ENCODE results near the gene SORL1-AS1.

SORL1-AS1 gene

GRCh38 chr11:121449626-121450025 lies 3.1 kb downstream of the SORL1-AS1 start:
- H3K27me3 Mint-ChIP-seq (ENCODE audit: low read depth) = peaks cover 15% of the 10 kb centered on the region
- DNase-seq (ENCODE audit: low spot score) (no peak), ATAC-seq (no peak)
- H3K4me3 Mint-ChIP-seq = no peak overlapping the region
- TF ChIP-seq NR2C2 (CRISPR knock-in tag; IDR thresholded peaks at IDR 0.05) = no peak
- TF ChIP-seq, protein P1, sequence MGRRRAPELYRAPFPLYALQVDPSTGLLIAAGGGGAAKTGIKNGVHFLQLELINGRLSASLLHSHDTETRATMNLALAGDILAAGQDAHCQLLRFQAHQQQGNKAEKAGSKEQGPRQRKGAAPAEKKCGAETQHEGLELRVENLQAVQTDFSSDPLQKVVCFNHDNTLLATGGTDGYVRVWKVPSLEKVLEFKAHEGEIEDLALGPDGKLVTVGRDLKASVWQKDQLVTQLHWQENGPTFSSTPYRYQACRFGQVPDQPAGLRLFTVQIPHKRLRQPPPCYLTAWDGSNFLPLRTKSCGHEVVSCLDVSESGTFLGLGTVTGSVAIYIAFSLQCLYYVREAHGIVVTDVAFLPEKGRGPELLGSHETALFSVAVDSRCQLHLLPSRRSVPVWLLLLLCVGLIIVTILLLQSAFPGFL (CRISPR knock-in tag; IDR thresholded peaks at IDR 0.05; ENCODE audit: borderline replicate concordance) = no peak
- no peak for TF ChIP-seq ZNF121 (CRISPR knock-in tag; IDR thresholded peaks at IDR 0.05)
- CTCF ChIA-PET = interaction anchor here (0.5 to 1.2 kb wide), 3 partner anchors 18 to 425 kb away, joined by 3 to 4 read pairs (median 3); no protein-coding TSS in a partner anchor
- H3K9me3 Mint-ChIP-seq = peaks cover 4% of the 10 kb centered on the region
- no peak overlapping the region for H3K27ac Mint-ChIP-seq
- POLR2A ChIA-PET = no interaction called here
- peaks cover 80% of the 10 kb centered on the region for H3K4me1 Mint-ChIP-seq
- H3K36me3 Mint-ChIP-seq = peaks cover 3% of the 10 kb centered on the region; the same call in 1 of the 2 replicates

- ChIA-PET POLR2A (no interaction called here), CTCF (interaction anchor here (0.5 to 1.2 kb wide), 3 partner anchors 19 to 424 kb away, joined by 3 to 4 read pairs (median 3); no protein-coding TSS in a partner anchor)
- H3K36me3 Mint-ChIP-seq = peaks cover 3% of the 10 kb centered on the region; the same call in 1 of the 2 replicates
- ATAC-seq = no peak
- no peak for DNase-seq (ENCODE audit: low spot score)
- peaks cover 15% of the 10 kb centered on the region for H3K27me3 Mint-ChIP-seq (ENCODE audit: low read depth)
- TF ChIP-seq, protein P2, sequence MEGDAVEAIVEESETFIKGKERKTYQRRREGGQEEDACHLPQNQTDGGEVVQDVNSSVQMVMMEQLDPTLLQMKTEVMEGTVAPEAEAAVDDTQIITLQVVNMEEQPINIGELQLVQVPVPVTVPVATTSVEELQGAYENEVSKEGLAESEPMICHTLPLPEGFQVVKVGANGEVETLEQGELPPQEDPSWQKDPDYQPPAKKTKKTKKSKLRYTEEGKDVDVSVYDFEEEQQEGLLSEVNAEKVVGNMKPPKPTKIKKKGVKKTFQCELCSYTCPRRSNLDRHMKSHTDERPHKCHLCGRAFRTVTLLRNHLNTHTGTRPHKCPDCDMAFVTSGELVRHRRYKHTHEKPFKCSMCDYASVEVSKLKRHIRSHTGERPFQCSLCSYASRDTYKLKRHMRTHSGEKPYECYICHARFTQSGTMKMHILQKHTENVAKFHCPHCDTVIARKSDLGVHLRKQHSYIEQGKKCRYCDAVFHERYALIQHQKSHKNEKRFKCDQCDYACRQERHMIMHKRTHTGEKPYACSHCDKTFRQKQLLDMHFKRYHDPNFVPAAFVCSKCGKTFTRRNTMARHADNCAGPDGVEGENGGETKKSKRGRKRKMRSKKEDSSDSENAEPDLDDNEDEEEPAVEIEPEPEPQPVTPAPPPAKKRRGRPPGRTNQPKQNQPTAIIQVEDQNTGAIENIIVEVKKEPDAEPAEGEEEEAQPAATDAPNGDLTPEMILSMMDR (IDR thresholded peaks at IDR 0.05) = no peak
- peaks cover 4% of the 10 kb centered on the region for H3K9me3 Mint-ChIP-seq
- H3K4me1 Mint-ChIP-seq = peaks cover 79% of the 10 kb centered on the region
- no peak overlapping the region for H3K4me3 Mint-ChIP-seq
- H3K27ac Mint-ChIP-seq = no peak overlapping the region
Observed at GRCh38 chr11:121449123-121449522, 3.6 kb downstream of the SORL1-AS1 start.

GRCh38 chr11:121448431-121448941 lies 4.3 kb downstream of the SORL1-AS1 start:
- H3K27me3 Mint-ChIP-seq (ENCODE audit: low read depth) = peaks cover 15% of the 10 kb centered on the region
- H3K36me3 Mint-ChIP-seq = peaks cover 3% of the 10 kb centered on the region; the same call in 1 of the 2 replicates
- H3K4me1 Mint-ChIP-seq = peaks cover 77% of the 10 kb centered on the region
- no peak overlapping the region for H3K4me3 Mint-ChIP-seq
- POLR2A ChIA-PET = no interaction called here
- ATAC-seq (no peak), DNase-seq (ENCODE audit: low spot score) (no peak)
- CTCF ChIA-PET = interaction anchor here (1.2 kb wide), 1 partner anchor 14 kb away, joined by 5 read pairs; no protein-coding TSS in a partner anchor
- H3K9me3 Mint-ChIP-seq = peaks cover 4% of the 10 kb centered on the region
- H3K27ac Mint-ChIP-seq = no peak overlapping the region
- TF ChIP-seq, protein P1 (CRISPR knock-in tag; IDR thresholded peaks at IDR 0.05; ENCODE audit: borderline replicate concordance) = no peak
- TF ChIP-seq CREB1 (CRISPR knock-in tag; IDR thresholded peaks at IDR 0.05) (no peak), RELA (CRISPR knock-in tag; IDR thresholded peaks at IDR 0.05; ENCODE audit: borderline replicate concordance) (no peak), FOXJ3 (CRISPR knock-in tag; IDR thresholded peaks at IDR 0.05; ENCODE audit: borderline replicate concordance) (no peak), ZNF423 (CRISPR knock-in tag; IDR thresholded peaks at IDR 0.05) (no peak), TEAD1 (CRISPR knock-in tag; IDR thresholded peaks at IDR 0.05) (no peak), TEAD4 (CRISPR knock-in tag; IDR thresholded peaks at IDR 0.05) (no peak), NFYB (CRISPR knock-in tag; conservative IDR thresholded peaks at IDR 0.05; ENCODE audit: low read depth) (no peak)
- TF ChIP-seq, protein P3, sequence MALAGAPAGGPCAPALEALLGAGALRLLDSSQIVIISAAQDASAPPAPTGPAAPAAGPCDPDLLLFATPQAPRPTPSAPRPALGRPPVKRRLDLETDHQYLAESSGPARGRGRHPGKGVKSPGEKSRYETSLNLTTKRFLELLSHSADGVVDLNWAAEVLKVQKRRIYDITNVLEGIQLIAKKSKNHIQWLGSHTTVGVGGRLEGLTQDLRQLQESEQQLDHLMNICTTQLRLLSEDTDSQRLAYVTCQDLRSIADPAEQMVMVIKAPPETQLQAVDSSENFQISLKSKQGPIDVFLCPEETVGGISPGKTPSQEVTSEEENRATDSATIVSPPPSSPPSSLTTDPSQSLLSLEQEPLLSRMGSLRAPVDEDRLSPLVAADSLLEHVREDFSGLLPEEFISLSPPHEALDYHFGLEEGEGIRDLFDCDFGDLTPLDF (CRISPR knock-in tag; IDR thresholded peaks at IDR 0.05) = no peak
- TF ChIP-seq, protein P4, sequence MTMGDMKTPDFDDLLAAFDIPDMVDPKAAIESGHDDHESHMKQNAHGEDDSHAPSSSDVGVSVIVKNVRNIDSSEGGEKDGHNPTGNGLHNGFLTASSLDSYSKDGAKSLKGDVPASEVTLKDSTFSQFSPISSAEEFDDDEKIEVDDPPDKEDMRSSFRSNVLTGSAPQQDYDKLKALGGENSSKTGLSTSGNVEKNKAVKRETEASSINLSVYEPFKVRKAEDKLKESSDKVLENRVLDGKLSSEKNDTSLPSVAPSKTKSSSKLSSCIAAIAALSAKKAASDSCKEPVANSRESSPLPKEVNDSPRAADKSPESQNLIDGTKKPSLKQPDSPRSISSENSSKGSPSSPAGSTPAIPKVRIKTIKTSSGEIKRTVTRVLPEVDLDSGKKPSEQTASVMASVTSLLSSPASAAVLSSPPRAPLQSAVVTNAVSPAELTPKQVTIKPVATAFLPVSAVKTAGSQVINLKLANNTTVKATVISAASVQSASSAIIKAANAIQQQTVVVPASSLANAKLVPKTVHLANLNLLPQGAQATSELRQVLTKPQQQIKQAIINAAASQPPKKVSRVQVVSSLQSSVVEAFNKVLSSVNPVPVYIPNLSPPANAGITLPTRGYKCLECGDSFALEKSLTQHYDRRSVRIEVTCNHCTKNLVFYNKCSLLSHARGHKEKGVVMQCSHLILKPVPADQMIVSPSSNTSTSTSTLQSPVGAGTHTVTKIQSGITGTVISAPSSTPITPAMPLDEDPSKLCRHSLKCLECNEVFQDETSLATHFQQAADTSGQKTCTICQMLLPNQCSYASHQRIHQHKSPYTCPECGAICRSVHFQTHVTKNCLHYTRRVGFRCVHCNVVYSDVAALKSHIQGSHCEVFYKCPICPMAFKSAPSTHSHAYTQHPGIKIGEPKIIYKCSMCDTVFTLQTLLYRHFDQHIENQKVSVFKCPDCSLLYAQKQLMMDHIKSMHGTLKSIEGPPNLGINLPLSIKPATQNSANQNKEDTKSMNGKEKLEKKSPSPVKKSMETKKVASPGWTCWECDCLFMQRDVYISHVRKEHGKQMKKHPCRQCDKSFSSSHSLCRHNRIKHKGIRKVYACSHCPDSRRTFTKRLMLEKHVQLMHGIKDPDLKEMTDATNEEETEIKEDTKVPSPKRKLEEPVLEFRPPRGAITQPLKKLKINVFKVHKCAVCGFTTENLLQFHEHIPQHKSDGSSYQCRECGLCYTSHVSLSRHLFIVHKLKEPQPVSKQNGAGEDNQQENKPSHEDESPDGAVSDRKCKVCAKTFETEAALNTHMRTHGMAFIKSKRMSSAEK (CRISPR knock-in tag; IDR thresholded peaks at IDR 0.05; ENCODE audit: borderline replicate concordance) = no peak
- TF ChIP-seq, protein P5, sequence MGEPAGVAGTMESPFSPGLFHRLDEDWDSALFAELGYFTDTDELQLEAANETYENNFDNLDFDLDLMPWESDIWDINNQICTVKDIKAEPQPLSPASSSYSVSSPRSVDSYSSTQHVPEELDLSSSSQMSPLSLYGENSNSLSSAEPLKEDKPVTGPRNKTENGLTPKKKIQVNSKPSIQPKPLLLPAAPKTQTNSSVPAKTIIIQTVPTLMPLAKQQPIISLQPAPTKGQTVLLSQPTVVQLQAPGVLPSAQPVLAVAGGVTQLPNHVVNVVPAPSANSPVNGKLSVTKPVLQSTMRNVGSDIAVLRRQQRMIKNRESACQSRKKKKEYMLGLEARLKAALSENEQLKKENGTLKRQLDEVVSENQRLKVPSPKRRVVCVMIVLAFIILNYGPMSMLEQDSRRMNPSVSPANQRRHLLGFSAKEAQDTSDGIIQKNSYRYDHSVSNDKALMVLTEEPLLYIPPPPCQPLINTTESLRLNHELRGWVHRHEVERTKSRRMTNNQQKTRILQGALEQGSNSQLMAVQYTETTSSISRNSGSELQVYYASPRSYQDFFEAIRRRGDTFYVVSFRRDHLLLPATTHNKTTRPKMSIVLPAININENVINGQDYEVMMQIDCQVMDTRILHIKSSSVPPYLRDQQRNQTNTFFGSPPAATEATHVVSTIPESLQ (CRISPR knock-in tag; IDR thresholded peaks at IDR 0.05) = no peak
- TF ChIP-seq, protein P6, sequence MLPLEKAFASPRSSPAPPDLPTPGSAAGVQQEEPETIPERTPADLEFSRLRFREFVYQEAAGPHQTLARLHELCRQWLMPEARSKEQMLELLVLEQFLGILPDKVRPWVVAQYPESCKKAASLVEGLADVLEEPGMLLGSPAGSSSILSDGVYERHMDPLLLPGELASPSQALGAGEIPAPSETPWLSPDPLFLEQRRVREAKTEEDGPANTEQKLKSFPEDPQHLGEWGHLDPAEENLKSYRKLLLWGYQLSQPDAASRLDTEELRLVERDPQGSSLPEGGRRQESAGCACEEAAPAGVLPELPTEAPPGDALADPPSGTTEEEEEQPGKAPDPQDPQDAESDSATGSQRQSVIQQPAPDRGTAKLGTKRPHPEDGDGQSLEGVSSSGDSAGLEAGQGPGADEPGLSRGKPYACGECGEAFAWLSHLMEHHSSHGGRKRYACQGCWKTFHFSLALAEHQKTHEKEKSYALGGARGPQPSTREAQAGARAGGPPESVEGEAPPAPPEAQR (CRISPR knock-in tag; IDR thresholded peaks at IDR 0.05) = no peak

Measured in WTC11 (cell line).